Renal cortex interstitium (tissue), 11 donors: ENCODE data around the gene UBR1. TPM values are rescaled to one million over a fixed set of nuclear protein-coding genes. Genes with fewer than 3 reads are reported as not detected.
A peak's percentile ranks its signal among the peaks of the same experiment; 100 is the strongest.

ENCODE experiments used
- DNase-seq, 11 donors: peaks; one replicate each; pipeline ENCODE4 v3.0.0-alpha.2; 2013; ENCODE audit warnings: low read depth in 9 of 11, low spot score in 4 of 11; ENCODE audit errors: extremely low read depth in 1 of 11
- polyA plus RNA-seq, 3 donors: library from polyadenylated mRNA; unstranded; fragments of 120-200 nt; gene quantifications; one replicate each; pipeline ENCODE4 v1.2.1, GENCODE V29; 2013; ENCODE audit not compliant: insufficient read length in 3 of 3

UBR1 gene
- polyA plus RNA-seq, 3 donors, result 20.3 to 27.5 (median 22.9) TPM

DNA sequence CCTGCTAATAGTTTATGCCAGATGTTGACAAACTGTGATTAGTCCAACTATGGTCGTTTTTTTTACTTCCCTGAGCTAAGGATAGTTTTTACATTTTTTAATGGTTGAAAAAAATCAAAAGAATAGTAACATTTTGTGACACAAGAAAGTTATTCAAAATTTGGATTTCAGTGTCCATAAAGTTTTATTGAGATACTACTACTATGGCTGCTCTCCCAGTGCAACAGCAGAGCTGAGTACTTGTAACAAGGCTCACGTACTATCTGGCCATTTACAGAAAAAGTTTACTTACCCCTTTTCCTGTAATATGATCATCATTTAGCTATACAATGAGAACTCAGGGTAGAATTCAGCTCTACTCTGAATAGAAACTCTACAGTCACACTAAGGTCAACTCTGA, 16.0 kb upstream of the UBR1 start:
- no peak for DNase-seq

DNA sequence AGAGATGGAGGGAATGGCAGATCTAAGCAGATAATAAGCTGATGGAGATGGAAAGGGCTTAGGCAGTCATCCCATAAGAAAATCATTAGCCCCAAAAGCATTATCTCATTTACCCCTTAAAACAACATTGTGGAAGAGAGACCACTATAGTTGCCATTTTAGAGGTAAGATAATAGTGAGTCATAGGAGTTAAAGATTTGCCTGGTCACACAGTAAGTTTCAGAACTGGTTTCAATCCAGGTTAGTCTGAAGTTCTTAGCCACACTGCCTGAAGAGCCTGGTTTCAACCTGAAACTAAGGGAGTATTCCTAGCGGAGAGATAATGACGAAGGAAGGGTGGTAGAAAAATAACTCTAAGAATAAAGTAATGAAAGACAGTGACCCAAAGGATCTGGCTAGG, 13.0 kb upstream of the UBR1 start:
- DNase-seq, result no peak

DNA sequence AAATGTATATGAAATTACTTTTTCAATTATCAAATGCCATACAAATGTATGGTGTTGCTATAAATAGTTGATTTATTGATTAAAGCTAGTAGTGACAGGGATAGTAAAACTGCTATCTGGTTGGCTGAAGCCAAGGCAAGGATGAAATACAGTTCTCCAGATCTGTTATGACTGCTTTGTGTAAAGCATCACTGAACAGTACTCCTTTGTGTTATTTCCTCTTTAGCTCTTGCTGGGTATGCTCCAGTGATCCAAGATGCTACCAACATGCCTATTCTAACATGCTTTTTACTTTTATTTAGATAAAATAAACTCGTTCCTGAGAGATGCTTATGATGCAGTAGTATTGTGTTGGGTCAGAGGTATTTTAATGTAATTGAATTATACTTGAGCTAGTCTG, 12.4 kb upstream of the UBR1 start:
- DNase-seq, result no peak

- no peak for DNase-seq
Observed at GRCh38 chr15:43111354-43111753, 5.5 kb upstream of the UBR1 start.

GRCh38 chr15:43107751-43108150, 1.9 kb upstream of the UBR1 start:
- DNase-seq, result no peak

GRCh38 chr15:43106486-43106829, 620 bp upstream of the UBR1 start:
- no peak for DNase-seq

- DNase-seq, result peak in 1 of 11 donors; percentile 11
Observed at GRCh38 chr15:43105077-43105736, 631 bp downstream of the UBR1 start.

- no peak for DNase-seq
Observed at GRCh38 chr15:43104426-43104825, 1.4 kb downstream of the UBR1 start.

DNA sequence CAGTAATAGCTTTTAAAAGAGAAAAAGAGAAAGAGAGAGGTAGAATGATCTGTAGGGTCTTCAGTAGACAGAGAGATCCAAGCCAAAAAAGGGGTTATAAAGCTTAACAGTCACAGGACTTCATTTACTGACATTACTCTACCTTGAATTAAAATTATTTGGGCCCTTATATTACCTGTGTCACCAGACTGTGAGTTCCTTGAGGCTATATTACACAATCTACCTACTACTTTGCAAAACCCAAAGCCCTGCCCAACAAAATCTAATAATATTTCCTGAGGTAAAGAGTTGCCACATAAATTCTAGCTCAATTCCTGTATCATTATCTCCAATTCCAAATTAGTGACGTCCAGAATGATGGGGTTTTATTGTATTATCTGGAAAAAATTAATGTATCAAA, 1.9 kb downstream of the UBR1 start:
- no peak for DNase-seq

- DNase-seq, result no peak
Observed at GRCh38 chr15:43102187-43102586, 3.7 kb downstream of the UBR1 start.

DNA sequence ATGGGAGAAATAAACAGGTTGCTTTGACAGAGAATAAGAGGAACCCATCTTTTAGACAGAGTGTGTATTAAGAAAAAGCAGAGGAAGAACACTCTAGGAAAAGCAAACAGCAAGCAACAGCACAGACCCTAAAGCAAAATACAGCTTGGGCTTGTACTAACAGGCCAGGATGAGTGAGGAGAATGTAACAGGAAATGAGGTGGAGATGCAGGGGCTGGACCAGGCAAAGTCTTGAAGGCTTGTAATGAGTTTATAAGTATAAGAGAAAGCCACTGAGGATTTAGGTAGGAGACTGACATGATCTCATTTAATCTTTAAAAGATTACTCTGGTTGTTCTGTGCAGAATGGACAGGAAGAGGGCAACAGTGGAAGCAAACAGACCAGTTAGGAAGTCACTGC, 4.9 kb downstream of the UBR1 start:
- no peak for DNase-seq

DNA sequence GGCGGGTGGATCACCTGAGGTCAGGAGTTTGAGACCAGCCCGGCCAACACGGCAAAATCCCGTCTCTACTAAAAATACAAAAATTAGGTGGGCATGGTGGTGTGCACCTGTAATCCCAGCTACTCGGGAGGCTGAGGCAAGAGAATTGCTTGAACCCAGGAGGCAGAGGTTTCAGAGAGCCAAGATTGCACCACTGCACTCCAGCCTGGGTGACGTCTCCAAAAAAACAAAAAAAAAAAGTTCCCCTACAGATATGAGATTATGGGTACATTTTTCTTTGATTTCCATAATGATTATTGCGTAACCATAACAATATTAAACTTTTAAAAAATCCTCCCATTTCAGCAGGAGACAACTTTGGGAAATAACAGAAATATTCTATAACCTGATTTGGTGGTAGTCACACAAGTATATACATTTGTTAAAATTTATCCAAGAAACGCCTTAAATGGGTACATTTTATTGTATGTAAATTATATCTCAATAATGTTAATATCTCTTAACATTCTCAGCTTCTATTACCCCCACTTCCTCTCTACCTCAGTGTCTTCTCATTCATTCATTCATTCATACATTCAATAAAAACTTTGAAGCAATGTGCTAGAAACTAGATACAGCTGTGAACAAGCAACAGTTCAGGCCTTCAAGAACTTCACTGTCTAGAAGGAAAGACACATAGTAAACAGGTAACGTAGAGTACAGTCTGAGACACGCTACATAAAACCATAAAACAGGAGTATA, 6.6 kb downstream of the UBR1 start:
- DNase-seq, result no peak

GRCh38 chr15:43096411-43096810, 9.4 kb downstream of the UBR1 start:
- DNase-seq, result no peak

- no peak for DNase-seq
Observed at GRCh38 chr15:43095708-43096347, 10.0 kb downstream of the UBR1 start.

DNA sequence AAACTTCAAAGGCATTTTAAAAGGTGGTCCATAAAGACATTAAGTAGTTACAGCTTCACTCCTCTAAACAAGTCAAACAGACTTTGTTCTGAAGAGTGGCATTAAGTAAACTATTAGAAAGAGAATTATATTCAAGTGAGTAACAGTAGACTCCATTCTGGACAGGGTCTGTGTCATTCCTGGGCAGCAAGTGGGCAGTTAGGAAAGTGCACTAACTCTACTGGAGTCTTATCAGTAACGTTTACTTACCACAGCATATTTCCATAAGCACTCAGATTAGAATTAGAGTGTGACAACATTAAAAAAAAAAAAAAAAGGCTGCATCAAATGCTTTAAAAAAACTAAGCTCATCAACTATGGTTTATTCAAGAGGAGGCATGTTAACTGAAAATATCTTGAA, 10.6 kb downstream of the UBR1 start:
- DNase-seq, result no peak

- DNase-seq, result no peak
Observed at GRCh38 chr15:43094416-43095030, 11.3 kb downstream of the UBR1 start.

DNA sequence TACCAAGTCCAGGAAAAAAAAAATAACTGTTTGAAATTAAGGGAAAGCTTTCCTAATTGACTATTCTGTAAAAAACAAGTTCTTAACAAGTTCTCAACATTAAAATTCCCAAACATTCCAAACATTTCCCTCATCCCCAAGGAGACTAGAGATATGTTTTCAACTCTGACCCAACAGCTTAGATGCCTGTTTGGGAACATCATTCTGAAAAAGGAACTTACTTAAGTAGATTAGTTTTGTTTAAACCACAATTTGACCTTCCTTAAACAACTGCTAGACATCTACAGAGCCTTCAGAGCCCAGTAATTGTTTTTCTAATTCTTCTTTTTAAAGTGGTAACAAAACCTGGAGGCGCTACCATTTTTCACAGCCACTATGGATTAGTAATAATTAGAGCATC, 12.8 kb downstream of the UBR1 start:
- DNase-seq, result no peak

DNA sequence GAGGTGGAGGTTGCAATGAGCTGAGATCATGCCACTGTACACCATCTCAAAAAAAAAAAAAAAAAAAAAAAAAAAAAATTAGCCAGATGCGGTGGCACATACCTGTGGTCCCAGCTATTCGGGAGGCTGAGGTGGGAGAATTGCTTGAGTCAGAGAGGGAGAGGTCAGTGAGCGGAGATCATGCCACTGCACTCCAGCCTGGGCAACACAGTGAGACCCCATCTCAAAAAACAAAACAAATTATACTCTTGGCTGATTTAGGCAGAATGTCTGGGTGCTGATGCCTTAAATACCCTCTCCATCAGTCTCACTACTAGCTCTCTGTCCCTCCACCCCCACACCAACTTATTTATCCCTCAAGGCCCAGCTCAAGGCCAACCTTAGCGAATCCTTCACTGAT, 14.0 kb downstream of the UBR1 start:
- DNase-seq, result no peak

DNA sequence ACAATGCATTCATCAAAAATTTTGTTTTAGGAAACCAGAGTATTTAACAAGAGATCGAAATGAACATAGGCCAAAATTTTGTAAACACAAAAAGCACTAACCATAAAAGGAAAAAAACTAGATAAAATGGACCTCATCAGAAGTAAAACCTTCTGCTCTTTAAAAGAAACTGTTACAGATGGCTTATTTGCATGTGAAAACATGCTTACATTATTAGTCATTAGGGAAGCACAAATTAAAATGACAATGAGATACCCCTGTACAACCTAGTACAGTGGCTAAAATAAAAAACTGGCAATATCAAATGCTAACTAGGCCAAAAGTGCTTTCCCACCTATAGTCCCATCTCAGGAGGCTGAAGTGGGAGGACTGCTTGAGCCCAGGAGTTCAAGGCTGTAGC, 19.3 kb downstream of the UBR1 start:
- no peak for DNase-seq

DNA sequence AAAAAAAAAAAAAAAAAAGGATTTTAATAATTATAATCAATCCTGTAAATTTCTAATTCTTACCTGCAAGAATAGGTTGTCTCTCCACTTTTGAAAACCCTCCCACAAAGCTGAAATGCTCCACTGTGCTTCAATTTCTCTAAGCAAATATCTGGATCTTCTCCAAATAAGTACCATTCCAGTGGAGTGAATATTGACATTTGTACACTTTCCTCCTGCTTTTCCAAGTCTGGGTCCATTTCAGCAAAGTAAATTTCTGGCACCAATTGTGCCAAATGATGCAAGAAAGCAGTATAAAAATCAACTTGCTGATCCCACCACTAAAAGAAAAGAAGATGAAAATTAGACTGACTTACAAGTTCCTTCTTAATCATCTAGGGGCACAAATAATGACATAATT, 19.9 kb downstream of the UBR1 start:
- DNase-seq, result no peak
